Activated CD8-positive, alpha-beta memory T cell treated with anti-CD3 and anti-CD28 coated beads for 1 hour (primary cell): ENCODE measurements around the gene CETP.
"Not testable (repeated sequence)": the region's sequence is repeated elsewhere in the genome, so short reads cannot be mapped to it uniquely, and the experiment has no call there.

Experiments
- DNase-seq, 2 donors: peaks; one replicate each; pipeline ENCODE4 v3.0.0-alpha.2; 2020; ENCODE audit warnings: low read depth in 1 of 2; ENCODE audit errors: extremely low read depth in 1 of 2

Gene CETP

DNA sequence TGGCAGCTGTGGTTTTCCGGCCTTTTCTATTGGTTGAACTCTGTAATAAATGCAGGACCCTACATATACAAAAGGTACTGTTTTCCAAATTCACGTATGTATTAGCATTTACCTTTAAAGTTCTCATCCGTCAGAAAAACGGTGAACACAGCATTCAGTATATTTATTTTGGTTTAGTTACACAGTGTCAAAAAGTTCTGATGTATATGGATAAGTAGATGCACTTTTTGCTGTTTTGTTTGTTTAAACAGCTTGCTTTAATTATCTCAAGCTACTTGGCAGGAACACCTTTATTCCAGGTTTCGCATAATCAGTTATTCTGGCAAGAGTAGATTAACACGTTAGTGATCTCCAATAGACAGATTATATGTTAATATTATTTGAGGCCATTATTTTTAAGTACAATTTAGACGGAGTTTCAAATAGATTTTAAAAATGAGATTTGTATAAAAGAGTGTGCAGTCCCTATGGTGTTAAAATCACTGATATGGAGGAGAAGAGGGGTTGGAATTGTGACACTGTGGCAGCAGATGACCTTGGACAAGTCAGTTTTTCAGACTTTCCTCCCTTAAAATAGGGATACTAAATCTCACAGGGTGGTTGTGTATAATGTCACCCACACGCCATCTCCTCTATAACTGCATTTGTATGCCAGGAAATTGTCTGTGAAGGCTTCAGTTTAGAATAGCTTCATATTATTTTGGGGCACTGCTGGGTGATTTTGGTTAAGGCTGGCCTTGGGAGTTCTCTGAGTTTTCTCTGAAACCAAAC, 27.7 kb upstream of the CETP start:
- DNase-seq, result no peak

DNA sequence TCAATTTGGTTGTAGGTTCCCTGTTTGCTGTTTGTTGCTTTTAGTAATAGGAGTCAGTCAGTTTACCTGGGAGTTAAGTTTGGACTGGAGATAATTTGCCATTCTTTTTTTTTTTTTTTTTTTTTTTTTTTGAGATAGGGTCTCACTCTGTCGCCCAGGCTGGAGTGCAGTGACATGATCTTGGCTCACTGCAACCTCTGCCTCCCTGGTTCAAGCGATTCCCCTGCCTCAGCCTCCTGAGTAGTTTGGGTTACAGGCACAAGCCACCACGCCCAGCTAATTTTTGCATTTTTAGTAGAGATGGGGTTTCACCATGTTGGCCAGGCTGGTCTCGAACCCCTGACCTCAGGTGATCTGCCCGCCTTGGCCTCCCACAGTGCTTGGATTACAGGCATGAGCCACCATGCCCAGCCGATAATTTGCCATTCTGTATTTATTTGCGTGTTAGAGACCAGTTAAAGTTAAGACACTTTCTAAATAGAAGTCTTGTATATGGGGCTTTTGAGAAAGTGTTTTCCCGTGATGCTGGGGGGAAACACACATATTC, 27.1 kb upstream of the CETP start:
- DNase-seq, result not testable (repeated sequence)

DNA sequence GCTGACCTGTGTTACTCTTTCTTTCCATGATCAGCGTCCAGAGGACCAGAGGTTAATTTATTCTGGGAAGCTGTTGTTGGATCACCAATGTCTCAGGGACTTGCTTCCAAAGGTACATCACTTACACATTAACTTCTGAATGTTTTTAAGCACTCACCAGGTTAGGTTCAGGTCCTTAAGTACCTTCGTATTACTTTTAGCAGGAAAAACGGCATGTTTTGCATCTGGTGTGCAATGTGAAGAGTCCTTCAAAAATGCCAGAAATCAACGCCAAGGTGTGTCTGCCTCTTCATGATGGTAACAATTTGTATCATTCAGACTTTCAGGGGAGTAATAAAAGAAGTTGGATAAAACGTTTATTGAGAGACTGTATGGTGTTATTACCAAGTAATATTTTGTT, 26.5 kb upstream of the CETP start:
- DNase-seq, result no peak

DNA sequence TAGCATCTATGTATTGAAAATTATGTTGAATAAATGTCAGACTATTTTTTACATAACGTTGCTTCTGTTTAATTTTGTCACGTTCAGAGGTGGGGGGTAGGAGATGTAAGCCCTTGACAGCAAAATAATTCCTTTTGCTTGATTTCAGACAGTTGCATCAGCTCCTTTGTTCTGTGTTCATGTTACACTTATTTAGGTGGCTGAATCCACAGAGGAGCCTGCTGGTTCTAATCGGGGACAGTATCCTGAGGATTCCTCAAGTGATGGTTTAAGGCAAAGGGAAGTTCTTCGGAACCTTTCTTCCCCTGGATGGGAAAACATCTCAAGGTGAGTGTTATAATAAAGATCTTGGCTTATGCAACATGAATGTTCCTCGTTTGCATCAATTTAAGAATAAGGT, 25.3 kb upstream of the CETP start:
- no peak for DNase-seq

DNA sequence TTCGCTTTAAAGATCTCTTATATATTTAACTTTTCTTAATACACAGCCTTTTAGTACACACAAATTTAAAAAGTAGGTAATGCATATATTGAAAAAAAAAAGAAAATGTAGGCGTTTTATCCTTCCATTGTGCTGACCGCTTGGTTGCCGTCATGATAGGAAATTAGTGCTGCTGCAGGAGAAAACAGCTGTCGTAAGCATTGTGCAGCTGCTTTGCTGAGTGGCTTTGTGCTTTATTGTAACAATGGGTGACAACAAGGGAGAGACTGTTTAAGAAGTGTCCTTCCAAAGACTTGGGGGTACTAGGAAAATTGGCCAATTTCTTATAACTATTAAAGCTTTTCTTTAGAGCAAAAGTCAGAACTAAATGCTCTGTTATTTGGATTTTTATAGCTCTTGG, 24.8 kb upstream of the CETP start:
- no peak for DNase-seq

DNA sequence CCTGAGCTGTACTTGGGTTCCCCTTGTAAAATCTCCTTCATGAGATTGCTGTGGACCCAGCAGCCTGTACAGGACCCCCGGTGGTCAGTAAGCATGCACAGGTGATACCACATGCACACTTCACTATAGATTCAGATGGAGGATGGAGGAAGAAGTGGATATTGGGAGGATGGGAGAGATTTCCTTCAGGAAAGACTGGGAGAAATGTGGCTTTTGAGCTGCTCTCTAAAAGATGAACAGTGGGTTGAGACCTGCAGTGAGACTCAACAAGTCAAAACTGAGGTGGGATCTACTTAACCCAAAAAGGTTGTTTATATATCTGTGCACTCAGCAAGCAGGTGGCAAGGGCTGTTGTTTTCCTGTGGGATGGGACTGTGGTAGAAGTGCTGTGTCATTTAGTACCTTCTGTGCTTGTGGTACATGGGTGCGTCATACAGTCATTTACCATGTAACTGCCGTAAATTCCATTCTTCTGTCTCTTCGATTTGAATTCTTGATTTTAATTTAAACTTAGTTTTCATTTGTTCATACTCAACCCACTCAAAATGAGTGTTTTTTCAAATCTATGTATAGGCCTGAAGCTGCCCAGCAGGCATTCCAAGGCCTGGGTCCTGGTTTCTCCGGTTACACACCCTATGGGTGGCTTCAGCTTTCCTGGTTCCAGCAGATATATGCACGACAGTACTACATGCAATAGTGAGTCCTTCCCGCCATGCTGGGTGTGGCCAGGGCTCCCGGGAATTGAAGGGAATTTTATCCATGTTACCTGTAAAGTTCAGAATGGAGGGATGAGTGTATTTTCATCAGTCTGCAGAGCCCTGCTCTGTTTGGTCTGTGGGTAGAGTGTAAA, 22.9 kb upstream of the CETP start:
- no peak for DNase-seq

GRCh38 chr16:56939801-56940200, 21.9 kb upstream of the CETP start:
- DNase-seq, result no peak

DNA sequence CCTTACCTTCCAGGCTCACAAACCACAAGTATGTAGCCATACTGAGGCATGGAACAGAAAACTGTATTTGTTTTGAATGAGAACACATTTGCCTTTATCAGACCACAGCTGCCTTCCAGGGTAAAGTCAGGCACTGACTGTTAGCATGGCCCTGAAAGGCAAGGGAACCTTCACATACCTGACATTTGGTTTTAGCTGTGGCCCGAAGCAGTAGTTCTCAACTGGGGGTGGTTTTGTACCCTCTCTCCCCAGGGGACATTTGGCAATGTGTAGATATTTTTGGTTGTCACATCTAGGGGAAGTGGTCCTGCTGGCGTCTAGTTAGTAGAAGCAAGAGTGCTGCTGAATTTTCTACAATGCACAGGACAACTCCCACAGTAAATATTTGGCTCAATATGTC, 20.7 kb upstream of the CETP start:
- no peak for DNase-seq

DNA sequence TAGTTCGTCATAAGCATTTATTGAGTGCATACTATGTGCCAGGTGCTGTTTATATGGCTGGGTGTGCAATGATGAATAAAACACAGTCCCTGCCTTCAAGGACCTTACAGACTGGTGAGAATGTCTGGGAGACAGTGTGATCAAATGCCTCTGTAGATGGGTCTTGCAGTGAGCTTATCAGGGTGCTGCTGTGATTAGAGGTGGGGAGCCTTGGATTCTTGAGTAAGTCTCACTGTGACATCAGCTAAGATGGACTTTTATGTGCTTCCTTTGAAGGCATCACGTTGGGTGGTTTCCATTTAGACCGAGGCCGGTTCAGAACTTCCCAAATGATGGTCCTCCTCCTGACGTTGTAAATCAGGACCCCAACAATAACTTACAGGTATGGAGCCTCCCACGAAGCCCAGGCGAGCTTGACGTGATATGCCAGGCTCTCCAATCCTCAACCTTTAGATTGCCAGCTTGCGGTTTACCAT, 19.9 kb upstream of the CETP start:
- DNase-seq, result no peak

- DNase-seq, result no peak
Measured at GRCh38 chr16:56943761-56944375, 17.9 kb upstream of the CETP start.

GRCh38 chr16:56944954-56945839, 16.6 kb upstream of the CETP start:
- no peak for DNase-seq

DNA sequence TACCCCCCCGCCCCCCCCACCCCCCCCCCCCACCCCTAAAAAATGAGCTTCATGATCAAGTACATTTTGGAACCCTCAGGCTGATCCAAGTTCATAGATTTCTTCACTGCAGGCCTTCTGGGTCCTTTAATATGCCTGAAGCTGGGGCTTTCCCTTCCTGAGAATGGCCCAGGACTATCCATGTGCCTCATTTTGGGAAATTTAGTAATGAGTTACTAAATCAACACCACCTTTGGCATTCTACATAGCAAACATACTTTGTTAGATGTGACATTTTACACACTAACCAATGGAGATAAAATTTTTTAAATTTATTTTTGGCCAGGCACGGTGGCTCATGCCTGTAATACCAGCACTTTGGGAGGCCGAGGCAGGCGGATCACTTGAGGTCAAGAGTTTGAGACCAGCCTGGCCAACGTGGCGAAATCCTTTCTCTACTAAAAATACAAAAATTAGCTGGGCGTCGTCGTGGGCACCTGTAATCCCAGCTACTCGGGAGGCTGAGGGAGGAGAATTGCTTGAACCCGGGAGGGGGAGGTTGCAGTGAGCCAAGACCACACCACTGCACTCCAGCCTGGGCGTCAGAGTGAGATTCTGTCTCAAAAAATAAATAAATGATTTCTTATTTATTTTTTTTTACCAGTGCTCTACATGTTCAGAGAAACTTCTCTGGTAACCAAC, 15.8 kb upstream of the CETP start:
- DNase-seq, result no peak

GRCh38 chr16:56946767-56947603, 14.8 kb upstream of the CETP start:
- no peak for DNase-seq

DNA sequence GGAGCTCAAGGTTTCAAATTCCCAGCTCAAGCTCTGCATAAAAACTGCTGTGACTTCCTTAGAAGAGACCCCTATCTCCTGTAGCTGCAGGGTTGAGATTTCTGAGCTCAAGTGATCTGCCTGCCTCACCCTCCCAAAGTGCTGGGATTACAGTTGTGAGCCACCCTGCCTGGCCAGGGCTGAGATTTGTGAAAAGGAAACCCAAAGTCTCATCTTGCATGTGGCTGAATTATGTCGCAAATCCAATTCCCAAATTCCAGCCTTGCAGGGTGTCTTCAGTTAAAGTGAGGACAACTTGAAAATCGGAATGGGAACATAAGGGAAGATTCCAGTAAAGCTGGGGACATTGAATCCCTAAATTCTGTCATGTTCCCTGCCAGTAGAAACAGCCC, 14.2 kb upstream of the CETP start:
- no peak for DNase-seq

GRCh38 chr16:56948234-56948633, 13.5 kb upstream of the CETP start:
- DNase-seq, result no peak

DNA sequence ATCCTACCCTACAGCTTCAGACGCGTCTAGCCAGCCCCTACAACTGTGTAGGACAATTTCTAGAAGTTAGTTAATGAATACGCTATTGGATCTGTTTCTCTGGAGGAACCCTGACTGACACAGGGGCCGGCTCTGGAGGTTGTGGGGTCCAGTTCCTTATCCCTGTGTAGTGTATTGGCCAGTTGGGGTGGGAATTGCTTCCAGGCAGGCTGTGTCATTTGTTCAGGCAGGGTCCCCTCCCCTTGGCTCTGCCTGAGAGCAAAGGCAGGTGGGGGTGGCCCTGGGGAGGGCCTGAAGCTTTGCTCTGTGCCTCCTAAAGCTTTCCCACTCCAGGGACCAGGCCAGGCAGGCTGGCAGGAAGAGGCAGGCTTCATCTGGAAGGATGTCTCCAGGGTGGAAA, 11.7 kb upstream of the CETP start:
- no peak for DNase-seq

- no peak for DNase-seq
Measured at GRCh38 chr16:56950455-56950854, 11.3 kb upstream of the CETP start.

DNA sequence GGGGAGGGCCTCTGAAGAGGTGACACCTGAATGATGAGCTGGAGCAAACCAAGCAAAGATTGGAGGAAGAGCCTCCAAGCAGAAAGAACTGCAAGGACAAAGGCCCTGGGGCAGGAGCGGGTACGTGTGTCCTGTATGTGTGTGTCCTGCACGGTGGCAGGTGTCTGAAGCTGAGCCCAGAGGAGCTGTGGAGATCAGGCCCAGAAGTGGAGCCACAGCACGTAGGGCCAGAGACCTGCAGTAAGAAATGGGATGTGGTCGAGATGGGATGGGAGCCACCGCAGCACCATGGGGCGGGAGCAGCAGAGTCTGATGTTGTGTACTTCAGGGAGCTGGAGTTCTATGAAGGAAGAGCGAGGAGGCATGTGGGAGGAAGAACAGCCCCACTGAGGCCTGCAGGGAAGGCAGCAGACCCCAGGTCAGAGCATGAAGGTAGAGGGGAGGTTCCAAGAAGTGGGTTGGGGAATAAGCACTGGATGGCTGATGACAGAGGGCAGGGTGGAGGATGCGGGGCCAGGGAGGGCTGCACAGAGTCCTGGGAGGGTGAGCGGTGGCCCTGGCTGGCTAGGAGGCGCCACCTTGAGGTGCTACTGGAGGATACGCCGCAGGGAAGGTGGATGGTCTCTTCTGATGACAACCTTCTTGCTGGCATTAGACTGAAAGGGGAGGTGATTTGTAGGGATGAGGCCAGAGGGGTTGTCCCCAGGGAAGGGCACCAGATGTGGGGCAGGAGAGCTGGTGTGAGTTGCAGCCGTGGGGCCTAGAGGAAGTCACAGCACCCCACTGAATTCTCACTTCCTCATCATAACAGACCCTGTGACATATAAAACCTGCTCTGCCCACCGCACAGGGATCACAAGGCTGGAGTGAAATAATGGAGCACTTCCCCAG, 10.6 kb upstream of the CETP start:
- DNase-seq, result peak in 1 of 2 donors; percentile 39
